IMR-90 (cell line): ENCODE results near the gene TIGAR.

Experiments used
- ELK1 ChIP-seq: fragments of 150-350 bp; IDR thresholded peaks from 2 replicates; pipeline ENCODE4 v1.6.1; 2016; ENCODE audit warnings: low read depth, mild to moderate bottlenecking, low read length, moderate library complexity, borderline replicate concordance
- MAFK ChIP-seq: IDR thresholded peaks from 2 replicates; pipeline ENCODE4 v1.6.1; 2012; ENCODE audit warnings: low read depth, low read length, improper control_type of control experiment
- POLR2A ChIP-seq: IDR thresholded peaks from 2 replicates; pipeline ENCODE4 v1.6.1; 2012; ENCODE audit warnings: mild to moderate bottlenecking, low read depth, low read length
- RAD21 ChIP-seq: IDR thresholded peaks from 2 replicates; pipeline ENCODE4 v1.6.1; 2012; ENCODE audit warnings: low read length, improper control_type of control experiment
- RFX5 ChIP-seq: IDR thresholded peaks from 2 replicates; pipeline ENCODE4 v1.8.0; 2012; ENCODE audit warnings: low read depth, mild to moderate bottlenecking, low read length, moderate library complexity
- USF2 ChIP-seq: fragments of 150-350 bp; IDR thresholded peaks from 2 replicates; pipeline ENCODE4 v1.6.1; 2017; ENCODE audit warnings: mild to moderate bottlenecking, antibody characterized with exemption, low read length, low read depth
- TF ChIP-seq, protein P1 (sequence below): conservative IDR thresholded peaks from 2 replicates; pipeline ENCODE4 v1.5.1; 2012; ENCODE audit warnings: mild to moderate bottlenecking, low read depth, low read length, improper control_type of control experiment

DNA sequence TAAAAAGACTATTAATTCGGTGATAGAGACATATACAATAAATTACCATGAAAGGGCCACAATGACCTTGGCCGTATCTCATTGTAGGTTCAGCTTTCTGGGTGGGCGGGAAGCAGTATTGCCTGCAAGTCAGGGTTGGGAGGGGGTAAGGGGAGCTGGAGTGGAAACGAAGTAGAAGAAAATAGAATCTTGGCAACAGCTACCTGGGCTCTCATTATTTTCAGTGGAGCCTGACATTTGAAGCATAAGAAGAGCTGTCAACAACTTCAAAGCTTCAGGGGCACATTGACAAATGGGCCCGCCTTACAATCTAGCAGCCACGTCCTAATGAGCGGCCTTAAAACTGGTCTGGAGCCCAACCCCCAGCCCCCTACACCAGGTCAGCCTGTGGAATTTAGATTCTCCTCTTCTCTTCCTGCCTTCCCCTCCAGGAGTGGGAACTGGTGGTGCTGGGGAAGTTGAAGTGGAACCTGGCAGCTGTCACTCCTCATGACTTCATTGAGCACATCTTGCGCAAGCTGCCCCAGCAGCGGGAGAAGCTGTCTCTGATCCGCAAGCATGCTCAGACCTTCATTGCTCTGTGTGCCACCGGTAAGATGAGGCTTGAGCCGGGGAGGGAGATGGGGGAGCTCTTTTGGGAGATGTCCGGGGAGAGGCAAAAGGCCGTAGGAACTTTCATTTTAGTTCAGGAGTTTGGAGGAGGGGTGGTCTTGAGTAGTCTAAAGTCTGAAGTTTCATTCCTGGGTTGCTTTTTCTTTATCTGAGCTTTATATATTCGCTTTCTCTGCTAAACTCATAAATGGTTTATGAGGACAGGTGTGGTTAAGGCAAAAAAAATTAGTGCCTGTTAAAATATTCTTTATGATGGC, 42.5 kb upstream of the TIGAR start:
- TF ChIP-seq RFX5 (no peak), ELK1 (no peak), RAD21 (no peak), USF2 (no peak), MAFK (no peak), POLR2A (no peak)
- TF ChIP-seq, protein P1, sequence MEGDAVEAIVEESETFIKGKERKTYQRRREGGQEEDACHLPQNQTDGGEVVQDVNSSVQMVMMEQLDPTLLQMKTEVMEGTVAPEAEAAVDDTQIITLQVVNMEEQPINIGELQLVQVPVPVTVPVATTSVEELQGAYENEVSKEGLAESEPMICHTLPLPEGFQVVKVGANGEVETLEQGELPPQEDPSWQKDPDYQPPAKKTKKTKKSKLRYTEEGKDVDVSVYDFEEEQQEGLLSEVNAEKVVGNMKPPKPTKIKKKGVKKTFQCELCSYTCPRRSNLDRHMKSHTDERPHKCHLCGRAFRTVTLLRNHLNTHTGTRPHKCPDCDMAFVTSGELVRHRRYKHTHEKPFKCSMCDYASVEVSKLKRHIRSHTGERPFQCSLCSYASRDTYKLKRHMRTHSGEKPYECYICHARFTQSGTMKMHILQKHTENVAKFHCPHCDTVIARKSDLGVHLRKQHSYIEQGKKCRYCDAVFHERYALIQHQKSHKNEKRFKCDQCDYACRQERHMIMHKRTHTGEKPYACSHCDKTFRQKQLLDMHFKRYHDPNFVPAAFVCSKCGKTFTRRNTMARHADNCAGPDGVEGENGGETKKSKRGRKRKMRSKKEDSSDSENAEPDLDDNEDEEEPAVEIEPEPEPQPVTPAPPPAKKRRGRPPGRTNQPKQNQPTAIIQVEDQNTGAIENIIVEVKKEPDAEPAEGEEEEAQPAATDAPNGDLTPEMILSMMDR = no peak
